Gastrocnemius medialis (tissue), 4 donors: ENCODE measurements around the gene PGC. TPM values are rescaled to one million over a fixed set of nuclear protein-coding genes. Genes with fewer than 3 reads are reported as not detected.

Experiments used
- ATAC-seq, 2 donors: fragments of 150-250 bp; one replicate each; pipeline ENCODE4 v1.9.1; 2016
- DNase-seq, 2 donors: peaks; one replicate each; pipeline ENCODE4 v3.0.0-alpha.2; 2019
- H3K27ac ChIP-seq, 4 donors: fragments of 200-600 bp; sonication (generic); 1 replicate in 1 of 4; 2 replicates in 3 of 4; pipeline ENCODE4 v1.5.1; 2016 to 2018; ENCODE audit warnings: mild to moderate bottlenecking in 2 of 4, moderate library complexity in 1 of 4
- H3K27me3 ChIP-seq, 3 donors: fragments of 200-600 bp; sonication (generic) in 2 of 3; 1 replicate in 1 of 3; 2 replicates in 2 of 3; pipeline versions ENCODE4 v1.5.1 to v1.6.0; 2016 to 2019; ENCODE audit warnings: mild to moderate bottlenecking in 1 of 3, moderate library complexity in 1 of 3
- H3K36me3 ChIP-seq, 2 donors: fragments of 200-600 bp; sonication (generic) in 1 of 2; one replicate each; pipeline ENCODE4 v1.5.1; 2017 to 2018
- H3K4me1 ChIP-seq, 2 donors: fragments of 200-600 bp; sonication (generic) in 1 of 2; one replicate each; pipeline ENCODE4 v1.5.1; 2016 to 2017; ENCODE audit warnings: mild to moderate bottlenecking in 2 of 2
- H3K4me3 ChIP-seq, 4 donors: fragments of 200-600 bp; sonication (generic) in 3 of 4; 1 replicate in 1 of 4; 2 replicates in 3 of 4; pipeline ENCODE4 v1.5.1; 2016 to 2019; ENCODE audit warnings: mild to moderate bottlenecking in 2 of 4
- H3K9me3 ChIP-seq, 3 donors: fragments of 200-600 bp; sonication (generic) in 2 of 3; 1 replicate in 1 of 3; 2 replicates in 2 of 3; pipeline ENCODE4 v1.5.1; 2016 to 2019
- CTCF ChIP-seq, 5 experiments: fragments of 450-650 bp in 3 of 5; fragments of 200-600 bp in 2 of 5; sonication (generic) in 2 of 5; IDR thresholded peaks in 4 of 5; conservative IDR thresholded peaks in 1 of 5; 1 replicate in 4 of 5; 2 replicates in 1 of 5; pipeline ENCODE4 v1.5.1; 2016 to 2019; ENCODE audit warnings: antibody characterized with exemption in 5 of 5, mild to moderate bottlenecking in 3 of 5, moderate library complexity in 3 of 5
- POLR2A ChIP-seq, 2 donors: fragments of 450-650 bp; IDR thresholded peaks; one replicate each; pipeline ENCODE4 v1.6.1; 2017; ENCODE audit warnings: antibody characterized with exemption in 2 of 2, mild to moderate bottlenecking in 2 of 2, moderate library complexity in 2 of 2
- in situ Hi-C, 4 donors: fragments of 200-750 bp; cut with MboI; loops; one replicate each; pipeline versions ENCODE4 v1.15.0 to v1.8.0; 2017; ENCODE audit warnings: low sequenced_read_pairs in 4 of 4
- intact Hi-C: fragments of 100-400 bp; cut with DNase I; formaldehyde crosslinking; loops from one replicate; pipeline ENCODE4 v1.15.1; 2023; ENCODE audit warnings: low total_unique reads
- total RNA-seq, 4 donors: library from RNA; depleted of rRNA; stranded (reverse); fragments of >200 nt; gene quantifications; one replicate each; pipeline versions ENCODE4 v1.1.0 to v1.2.3, GENCODE V29; 2016

The PGC gene
- total RNA-seq, 4 donors from 2014 or later = not detected

- Histone ChIP-seq H3K4me1 (peaks cover 84 to 88% of the 10 kb centered on the region in 2 donors), H3K4me3 (peak overlapping the region in 2 of 4 donors; percentile 7 to 31), H3K27ac (peak overlapping the region; percentile 97 to 99 (median 98)), H3K27me3 (no peaks in the 10 kb centered on the region), H3K36me3 (no peaks in the 10 kb centered on the region), H3K9me3 (no peaks in the 10 kb centered on the region)
- ATAC-seq (no peak), DNase-seq (no peak)
- in situ Hi-C loops (no loop called here), intact Hi-C loops (no loop called here)
- TF ChIP-seq POLR2A (IDR thresholded peaks at IDR 0.05) (no peak), CTCF (IDR thresholded peaks at IDR 0.05 in 4 of 5, conservative IDR thresholded peaks at IDR 0.05 in 1 of 5) (no peak)
Observed at GRCh38 chr6:41727705-41728072, 19.5 kb downstream of the PGC start.

GRCh38 chr6:41726876-41727275 lies 20.3 kb downstream of the PGC start:
- H3K27ac ChIP-seq = peak overlapping the region; percentile 97 to 99 (median 98)
- intact Hi-C loops (no loop called here), in situ Hi-C loops (no loop called here)
- ATAC-seq (no peak), DNase-seq (no peak)
- no peaks in the 10 kb centered on the region for H3K27me3 ChIP-seq
- H3K9me3 ChIP-seq = no peaks in the 10 kb centered on the region
- peaks cover 92 to 97% of the 10 kb centered on the region in 2 donors for H3K4me1 ChIP-seq
- TF ChIP-seq POLR2A (IDR thresholded peaks at IDR 0.05) (no peak), CTCF (IDR thresholded peaks at IDR 0.05 in 4 of 5, conservative IDR thresholded peaks at IDR 0.05 in 1 of 5) (no peak)
- H3K36me3 ChIP-seq = no peaks in the 10 kb centered on the region
- no peak overlapping the region for H3K4me3 ChIP-seq

- Histone ChIP-seq H3K9me3 (no peaks in the 10 kb centered on the region), H3K4me1 (peaks cover 92 to 100% of the 10 kb centered on the region in 2 donors), H3K36me3 (no peaks in the 10 kb centered on the region), H3K27ac (peak overlapping the region; percentile 97 to 99 (median 98)), H3K4me3 (peak overlapping the region in 3 of 4 donors; percentile 6 to 24 (median 15)), H3K27me3 (no peaks in the 10 kb centered on the region)
- DNase-seq (no peak), ATAC-seq (no peak)
- peak in 2 of 5 experiments; percentile 20 to 24 for TF ChIP-seq CTCF (IDR thresholded peaks at IDR 0.05 in 4 of 5, conservative IDR thresholded peaks at IDR 0.05 in 1 of 5)
- no peak for TF ChIP-seq POLR2A (IDR thresholded peaks at IDR 0.05)
- in situ Hi-C loops = no loop called here
- intact Hi-C loops = loop anchor here (1.0 kb wide), 1 partner anchor 12 kb away; no protein-coding TSS in a partner anchor
Observed at GRCh38 chr6:41724586-41725501, 22.4 kb downstream of the PGC start.

- no peaks in the 10 kb centered on the region for H3K36me3 ChIP-seq
- H3K27ac ChIP-seq = peak overlapping the region; percentile 97 to 99 (median 98)
- ATAC-seq = no peak
- H3K9me3 ChIP-seq = no peaks in the 10 kb centered on the region
- in situ Hi-C loops (no loop called here), intact Hi-C loops (loop anchor here (1.0 kb wide), 1 partner anchor 11 kb away; no protein-coding TSS in a partner anchor)
- DNase-seq = no peak
- TF ChIP-seq POLR2A (IDR thresholded peaks at IDR 0.05) (no peak), CTCF (IDR thresholded peaks at IDR 0.05 in 4 of 5, conservative IDR thresholded peaks at IDR 0.05 in 1 of 5) (no peak)
- peaks cover 92 to 100% of the 10 kb centered on the region in 2 donors for H3K4me1 ChIP-seq
- no peaks in the 10 kb centered on the region for H3K27me3 ChIP-seq
- H3K4me3 ChIP-seq = peak overlapping the region in 3 of 4 donors; percentile 15 to 34 (median 24)
Observed at GRCh38 chr6:41724228-41724580, 23.0 kb downstream of the PGC start.
